Iris pigment epithelial cell (primary cell): ENCODE data around the gene ETV3.

ENCODE experiments used
- DNase-seq: peaks from one replicate; pipeline ENCODE4 v3.0.0-alpha.2; 2011; ENCODE audit warnings: low read depth

ETV3 gene

DNA sequence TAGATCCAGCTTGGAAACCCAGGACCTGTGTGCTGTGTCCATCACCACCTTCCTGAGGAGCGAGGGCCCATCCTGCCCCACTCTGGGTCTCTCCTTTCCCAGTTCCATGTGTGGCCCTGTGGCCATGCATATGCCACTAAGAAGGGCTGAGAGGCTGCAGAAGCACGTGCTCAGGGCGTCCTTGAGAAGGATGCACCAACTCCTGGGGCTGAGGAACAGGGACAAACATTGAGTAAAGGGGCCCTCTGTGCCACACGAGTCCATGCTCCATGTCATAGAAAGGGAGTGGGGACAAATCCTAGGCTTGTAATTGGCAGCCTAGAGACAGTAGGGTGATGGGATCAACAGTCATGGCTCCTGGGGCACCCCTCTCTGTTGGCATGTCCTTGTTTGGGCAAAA lies 47.0 kb downstream of the ETV3 start:
- no peak for DNase-seq

DNA sequence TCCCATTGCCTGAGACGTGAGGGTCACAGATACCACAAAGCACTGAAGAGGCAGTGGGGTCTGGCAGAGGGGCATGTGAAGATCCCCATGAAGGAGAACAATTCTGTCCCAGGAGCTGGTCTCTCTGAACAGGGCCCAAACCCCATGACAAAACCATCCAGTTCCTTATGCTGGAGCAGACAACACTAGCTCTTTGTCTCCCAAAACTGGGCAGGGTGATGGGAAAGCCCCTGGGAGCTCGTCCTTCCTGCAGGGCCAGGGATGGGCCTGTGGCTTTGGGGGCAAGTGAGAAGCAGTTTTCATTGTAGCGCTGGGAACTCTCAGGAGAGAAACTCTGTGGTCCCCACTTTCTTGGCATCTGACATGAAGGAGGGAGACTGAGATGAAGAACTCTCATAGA lies 47.4 kb downstream of the ETV3 start:
- DNase-seq: no peak

GRCh38 chr1:157090196-157090647 lies 48.0 kb downstream of the ETV3 start:
- DNase-seq: peak; percentile 76

- DNase-seq: no peak
Measured at GRCh38 chr1:157089789-157090188, 48.4 kb downstream of the ETV3 start.

DNA sequence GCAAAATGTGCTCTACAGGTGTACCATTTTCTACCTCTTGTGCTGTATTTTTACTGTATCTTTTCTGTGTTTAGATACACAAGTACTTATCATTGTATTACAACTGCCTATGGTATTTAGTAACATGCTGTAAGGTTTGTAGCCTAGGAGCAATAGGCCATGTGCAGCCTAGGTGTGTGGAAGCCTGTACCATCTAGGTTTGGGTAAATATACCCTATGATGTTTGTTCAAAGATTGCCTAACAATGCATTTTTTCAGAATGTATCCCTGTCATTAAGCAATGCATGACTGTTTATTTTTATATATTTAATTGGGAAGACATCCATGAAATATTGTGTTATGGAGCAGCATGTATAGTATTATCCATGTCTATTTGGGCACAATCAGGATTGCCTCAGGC lies 49.6 kb downstream of the ETV3 start:
- no peak for DNase-seq

- DNase-seq: no peak
Measured at GRCh38 chr1:157087030-157087429, 51.2 kb downstream of the ETV3 start.

DNA sequence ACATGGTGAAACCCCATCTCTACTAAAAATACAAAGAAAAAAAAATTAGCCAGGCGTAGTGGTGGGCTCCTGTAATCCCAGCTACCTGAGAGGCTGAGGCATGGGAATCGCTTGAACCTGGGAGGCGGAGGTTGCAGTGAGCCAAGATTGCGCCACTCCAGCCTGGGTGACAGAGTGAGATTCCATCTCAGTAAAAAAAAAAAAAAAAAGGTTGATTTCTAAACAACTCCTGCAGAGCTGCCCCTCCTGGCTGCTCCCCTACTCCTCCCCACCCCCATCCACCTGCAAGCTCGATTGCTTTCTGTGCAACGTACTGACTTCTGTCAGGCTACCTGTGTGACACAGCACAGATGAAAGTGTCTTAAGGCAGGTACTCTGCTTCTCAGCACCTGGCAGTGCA lies 51.9 kb downstream of the ETV3 start:
- no peak for DNase-seq

GRCh38 chr1:157085421-157085820 lies 52.8 kb downstream of the ETV3 start:
- peak; percentile 31 for DNase-seq

DNA sequence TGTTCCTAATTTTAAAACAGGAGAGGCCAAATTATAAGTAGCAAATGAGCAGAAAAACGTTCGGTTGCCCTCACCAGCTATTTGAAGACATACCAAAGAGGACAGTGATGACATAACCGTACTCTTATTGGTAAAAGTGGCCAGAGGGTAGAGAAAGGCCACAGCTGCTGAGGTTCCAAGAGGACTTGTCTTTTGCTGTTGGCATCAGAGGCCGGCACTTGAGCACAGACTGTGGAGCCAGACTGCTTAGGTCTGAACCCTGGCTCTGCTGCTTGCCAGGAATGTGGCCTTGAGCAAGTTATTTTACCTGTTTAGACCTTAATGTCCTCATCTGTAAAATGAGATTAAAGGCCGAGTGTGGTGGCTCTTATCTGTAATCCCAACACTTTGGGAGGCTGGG lies 53.5 kb downstream of the ETV3 start:
- DNase-seq: no peak

DNA sequence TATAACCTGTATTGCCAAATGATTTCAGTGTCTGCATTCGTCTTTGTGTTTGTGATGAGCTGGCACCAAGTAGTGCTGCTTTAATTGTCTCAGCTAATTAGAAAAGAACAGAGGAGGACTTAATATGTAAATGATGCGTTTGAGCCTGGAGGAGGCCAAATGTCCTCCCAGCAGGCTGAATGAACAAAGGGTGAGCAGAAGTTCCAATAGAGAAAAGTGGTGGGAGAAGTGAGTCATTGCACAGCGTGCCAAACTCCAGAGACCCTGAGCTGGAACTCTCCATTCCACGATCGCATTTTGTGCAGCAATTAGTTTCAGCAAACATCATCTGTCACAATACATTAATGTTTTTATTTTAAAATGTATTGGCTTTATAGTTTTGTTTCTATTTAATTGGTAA lies 56.5 kb downstream of the ETV3 start:
- DNase-seq: no peak

- DNase-seq: no peak
Measured at GRCh38 chr1:157080714-157081113, 57.5 kb downstream of the ETV3 start.

DNA sequence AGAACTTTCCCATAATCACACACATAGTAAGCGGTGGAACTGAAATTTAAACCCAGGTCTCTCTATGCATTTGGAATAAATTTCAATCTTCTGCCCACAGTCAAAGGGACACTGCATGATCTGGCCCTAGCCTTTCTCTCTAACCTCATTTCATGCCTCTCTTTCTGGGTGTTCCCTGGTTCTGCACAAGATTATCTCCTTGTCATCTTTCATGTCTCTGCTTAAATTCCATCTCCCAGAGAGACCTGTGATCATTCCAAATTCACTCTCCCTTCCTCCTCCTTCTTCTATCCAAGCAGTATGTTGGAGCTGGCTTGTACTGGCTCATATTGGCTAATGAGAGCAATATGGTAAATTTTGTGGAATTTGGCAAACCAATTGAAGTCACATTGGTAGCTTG lies 60.8 kb downstream of the ETV3 start:
- DNase-seq: no peak

GRCh38 chr1:157073944-157074685 lies 64.1 kb downstream of the ETV3 start:
- DNase-seq: peak; percentile 72
